T-helper 2 cell treated with Interferon-gamma antibody and Interleukin-4, amounts not matched to agents 5 μg/mL and 100 μg/mL, for 36 hours (primary cell): ENCODE data around the gene TMEM164.
"Not testable (repeated sequence)": the region's sequence is repeated elsewhere in the genome, so short reads cannot be mapped to it uniquely, and the experiment has no call there.

ENCODE experiments used
- DNase-seq: peaks from one replicate; pipeline ENCODE4 v3.0.0; 2021; ENCODE audit warnings: low spot score
- H3K27ac Mint-ChIP-seq: one replicate; pipeline ENCODE4 v1.8.0; 2021; ENCODE audit warnings: mild to moderate bottlenecking, mixed read lengths
- H3K27me3 Mint-ChIP-seq: one replicate; pipeline ENCODE4 v1.8.0; 2021; ENCODE audit warnings: low read depth, mixed read lengths
- H3K36me3 Mint-ChIP-seq: one replicate; pipeline ENCODE4 v1.8.0; 2021; ENCODE audit warnings: low read depth, mixed read lengths
- H3K4me1 Mint-ChIP-seq: one replicate; pipeline ENCODE4 v1.8.0; 2021; ENCODE audit warnings: low read depth, mixed read lengths
- H3K4me3 Mint-ChIP-seq: one replicate; pipeline ENCODE4 v1.8.0; 2022; ENCODE audit warnings: mild to moderate bottlenecking, moderate library complexity, mixed read lengths
- H3K9me3 Mint-ChIP-seq: one replicate; pipeline ENCODE4 v1.8.0; 2021; ENCODE audit warnings: mixed read lengths

TMEM164 gene

DNA sequence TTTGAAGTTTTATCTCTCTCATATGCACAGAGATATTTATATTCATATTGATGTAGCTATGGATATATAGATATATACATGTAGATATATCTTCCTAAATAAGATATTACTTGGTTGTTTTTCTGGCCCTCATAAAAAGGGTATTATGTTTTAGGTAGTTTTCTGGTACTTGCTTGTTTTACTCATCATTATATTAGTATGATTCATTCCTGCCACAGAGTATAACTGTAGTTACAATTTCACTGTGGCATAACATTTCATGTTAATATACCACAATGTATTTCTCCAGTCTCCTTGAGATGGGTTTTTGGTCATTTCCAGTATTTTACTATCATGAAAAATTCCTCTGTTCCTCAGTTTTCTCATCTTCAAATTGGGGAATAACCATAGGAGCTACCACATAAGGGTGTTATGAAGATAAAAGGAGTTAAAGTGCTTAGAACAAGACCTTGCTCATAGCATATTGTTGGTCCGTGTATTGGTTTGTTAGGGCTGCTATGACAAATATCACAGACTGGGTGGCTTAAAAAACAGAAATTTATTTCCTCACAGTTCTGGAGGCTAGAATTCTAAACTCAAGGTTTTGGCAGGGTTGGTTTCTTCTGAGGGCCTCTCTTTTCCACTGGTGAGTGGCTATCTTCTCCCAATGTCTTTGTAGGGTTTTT lies 129.7 kb downstream of the TMEM164 start:
- Mint-ChIP-seq H3K27ac (peak overlapping the region; percentile 62), H3K4me1 (peaks cover 10% of the 10 kb centered on the region), H3K36me3 (peaks cover 10% of the 10 kb centered on the region), H3K9me3 (no peaks in the 10 kb centered on the region), H3K27me3 (no peaks in the 10 kb centered on the region), H3K4me3 (no peak overlapping the region)
- DNase-seq, result no peak

GRCh38 chrX:110133735-110134370 lies 130.9 kb downstream of the TMEM164 start:
- Mint-ChIP-seq H3K27ac (peak overlapping the region; percentile 35), H3K4me3 (no peak overlapping the region), H3K36me3 (peaks cover 10% of the 10 kb centered on the region), H3K27me3 (no peaks in the 10 kb centered on the region), H3K9me3 (no peaks in the 10 kb centered on the region), H3K4me1 (peaks cover 10% of the 10 kb centered on the region)
- no peak for DNase-seq

- DNase-seq, result no peak
These were observed 132.7 kb downstream of the TMEM164 start for GRCh38 chrX:110135618-110136017.

GRCh38 chrX:110136136-110136535 lies 133.2 kb downstream of the TMEM164 start:
- Mint-ChIP-seq H3K4me3 (no peak overlapping the region), H3K27ac (no peak overlapping the region), H3K9me3 (no peaks in the 10 kb centered on the region), H3K36me3 (peaks cover 8% of the 10 kb centered on the region), H3K4me1 (peaks cover 10% of the 10 kb centered on the region), H3K27me3 (no peaks in the 10 kb centered on the region)
- DNase-seq, result no peak

More at GRCh38 chrX:110135618-110136017, 132.7 kb downstream of the TMEM164 start:
- H3K4me1 Mint-ChIP-seq, result peaks cover 10% of the 10 kb centered on the region
- peaks cover 8% of the 10 kb centered on the region for H3K36me3 Mint-ChIP-seq
- H3K27ac Mint-ChIP-seq, result no peak overlapping the region
- H3K4me3 Mint-ChIP-seq, result no peak overlapping the region
- H3K27me3 Mint-ChIP-seq, result no peaks in the 10 kb centered on the region
- H3K9me3 Mint-ChIP-seq, result no peaks in the 10 kb centered on the region

DNA sequence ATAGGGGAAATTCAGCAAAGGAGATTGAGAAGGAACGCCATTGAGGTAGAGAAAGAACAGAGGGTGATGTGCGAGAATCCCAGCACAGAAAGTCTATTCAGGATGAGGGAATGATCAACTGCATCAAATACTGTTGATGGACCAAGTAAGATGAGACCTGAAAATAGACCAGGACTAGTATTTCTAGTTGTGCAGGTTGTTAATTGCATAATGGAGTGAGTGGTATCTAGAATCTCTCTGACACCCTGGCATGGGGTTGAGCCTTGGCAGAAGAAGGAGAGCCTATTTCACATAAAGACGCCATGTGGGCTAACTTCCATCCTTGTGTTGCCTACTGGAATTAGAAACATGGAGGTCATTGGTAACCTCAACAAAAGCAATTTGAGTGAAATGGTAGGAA lies 135.6 kb downstream of the TMEM164 start:
- Mint-ChIP-seq H3K36me3 (peaks cover 5% of the 10 kb centered on the region), H3K4me3 (no peak overlapping the region), H3K4me1 (peaks cover 6% of the 10 kb centered on the region), H3K27me3 (no peaks in the 10 kb centered on the region), H3K9me3 (no peaks in the 10 kb centered on the region), H3K27ac (no peak overlapping the region)
- no peak for DNase-seq

GRCh38 chrX:110139172-110139571 lies 136.3 kb downstream of the TMEM164 start:
- H3K27me3 Mint-ChIP-seq, result no peaks in the 10 kb centered on the region
- H3K4me1 Mint-ChIP-seq, result no peaks in the 10 kb centered on the region
- no peaks in the 10 kb centered on the region for H3K9me3 Mint-ChIP-seq
- H3K27ac Mint-ChIP-seq, result no peak overlapping the region
- no peaks in the 10 kb centered on the region for H3K36me3 Mint-ChIP-seq
- H3K4me3 Mint-ChIP-seq, result no peak overlapping the region
- DNase-seq, result no peak

GRCh38 chrX:110142096-110142495 lies 139.2 kb downstream of the TMEM164 start:
- H3K27me3 Mint-ChIP-seq, result no peaks in the 10 kb centered on the region
- H3K36me3 Mint-ChIP-seq, result no peaks in the 10 kb centered on the region
- H3K27ac Mint-ChIP-seq, result no peak overlapping the region
- no peak for DNase-seq
- no peaks in the 10 kb centered on the region for H3K9me3 Mint-ChIP-seq
- peaks cover 7% of the 10 kb centered on the region for H3K4me1 Mint-ChIP-seq
- no peak overlapping the region for H3K4me3 Mint-ChIP-seq

- H3K27ac Mint-ChIP-seq, result no peak overlapping the region
- no peak overlapping the region for H3K4me3 Mint-ChIP-seq
- DNase-seq, result no peak
- H3K36me3 Mint-ChIP-seq, result no peaks in the 10 kb centered on the region
- peaks cover 7% of the 10 kb centered on the region for H3K4me1 Mint-ChIP-seq
- no peaks in the 10 kb centered on the region for H3K27me3 Mint-ChIP-seq
- no peaks in the 10 kb centered on the region for H3K9me3 Mint-ChIP-seq
These were observed 140.7 kb downstream of the TMEM164 start for GRCh38 chrX:110143454-110144210.

- no peak for DNase-seq
- Mint-ChIP-seq H3K36me3 (peaks cover 2% of the 10 kb centered on the region), H3K4me3 (no peak overlapping the region), H3K9me3 (no peaks in the 10 kb centered on the region), H3K27me3 (no peaks in the 10 kb centered on the region), H3K4me1 (peaks cover 7% of the 10 kb centered on the region), H3K27ac (no peak overlapping the region)
These were observed 142.4 kb downstream of the TMEM164 start for GRCh38 chrX:110145311-110145710.

GRCh38 chrX:110145854-110146253 lies 142.9 kb downstream of the TMEM164 start:
- Mint-ChIP-seq H3K9me3 (no peaks in the 10 kb centered on the region), H3K4me1 (peaks cover 7% of the 10 kb centered on the region), H3K36me3 (peaks cover 2% of the 10 kb centered on the region), H3K27ac (no peak overlapping the region), H3K4me3 (no peak overlapping the region), H3K27me3 (no peaks in the 10 kb centered on the region)
- DNase-seq, result no peak

- H3K27me3 Mint-ChIP-seq, result no peaks in the 10 kb centered on the region
- H3K9me3 Mint-ChIP-seq, result no peaks in the 10 kb centered on the region
- H3K4me1 Mint-ChIP-seq, result peaks cover 7% of the 10 kb centered on the region
- peaks cover 2% of the 10 kb centered on the region for H3K36me3 Mint-ChIP-seq
- H3K4me3 Mint-ChIP-seq, result no peak overlapping the region
- no peak overlapping the region for H3K27ac Mint-ChIP-seq
- no peak for DNase-seq
These were observed 143.6 kb downstream of the TMEM164 start for GRCh38 chrX:110146521-110146920.

DNA sequence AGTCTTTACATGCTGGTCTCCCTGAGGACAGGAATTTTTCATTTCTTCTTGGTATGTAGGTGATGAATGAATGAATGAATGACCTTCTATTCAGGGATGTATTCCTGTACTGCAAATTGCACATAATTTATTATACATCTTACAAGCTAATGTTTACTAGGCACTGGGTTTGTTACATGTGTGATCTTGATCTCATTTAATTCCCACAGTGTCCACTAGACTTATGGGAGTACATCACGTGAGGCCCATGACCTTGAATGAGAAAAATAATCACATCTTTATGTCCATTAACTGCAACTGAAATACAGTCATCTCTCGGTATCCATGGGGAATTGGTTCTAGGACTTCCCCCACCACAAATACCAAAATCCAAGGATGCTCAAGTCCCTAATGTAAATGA lies 150.3 kb downstream of the TMEM164 start:
- DNase-seq, result no peak
- Mint-ChIP-seq H3K4me3 (no peak overlapping the region), H3K36me3 (peaks cover 2% of the 10 kb centered on the region), H3K27me3 (no peaks in the 10 kb centered on the region), H3K9me3 (no peaks in the 10 kb centered on the region), H3K27ac (no peak overlapping the region), H3K4me1 (peaks cover 8% of the 10 kb centered on the region)

- DNase-seq, result no peak
- H3K4me3 Mint-ChIP-seq, result no peak overlapping the region
- no peaks in the 10 kb centered on the region for H3K9me3 Mint-ChIP-seq
- peaks cover 2% of the 10 kb centered on the region for H3K36me3 Mint-ChIP-seq
- peaks cover 8% of the 10 kb centered on the region for H3K4me1 Mint-ChIP-seq
- no peaks in the 10 kb centered on the region for H3K27me3 Mint-ChIP-seq
- no peak overlapping the region for H3K27ac Mint-ChIP-seq
These were observed 151.0 kb downstream of the TMEM164 start for GRCh38 chrX:110153896-110154295.

DNA sequence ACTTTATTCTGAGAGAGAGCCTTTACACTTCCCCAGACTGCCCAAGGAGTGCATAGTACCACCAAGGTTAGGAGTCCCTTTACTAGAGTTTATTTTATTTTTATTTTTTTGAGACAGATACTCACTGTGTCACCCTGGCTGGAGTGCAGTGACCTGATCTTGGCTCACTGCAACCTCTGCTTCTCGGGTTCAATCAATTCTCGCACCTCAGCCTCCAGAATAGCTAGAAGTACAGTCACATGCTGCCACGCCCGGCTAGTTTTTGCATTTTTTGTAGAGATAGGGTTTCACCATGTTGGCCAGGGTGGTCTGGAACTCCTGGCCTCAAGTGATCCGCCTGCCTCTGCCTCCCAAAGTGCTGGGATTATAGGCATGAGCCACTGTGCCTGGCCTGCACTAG lies 151.4 kb downstream of the TMEM164 start:
- DNase-seq, H3K36me3 Mint-ChIP-seq, H3K4me3 Mint-ChIP-seq, H3K27ac Mint-ChIP-seq, H3K9me3 Mint-ChIP-seq, H3K27me3 Mint-ChIP-seq: not testable (repeated sequence)
- peaks cover 12% of the 10 kb centered on the region for H3K4me1 Mint-ChIP-seq
